ENCODE results near the gene IL17RD.

DNA sequence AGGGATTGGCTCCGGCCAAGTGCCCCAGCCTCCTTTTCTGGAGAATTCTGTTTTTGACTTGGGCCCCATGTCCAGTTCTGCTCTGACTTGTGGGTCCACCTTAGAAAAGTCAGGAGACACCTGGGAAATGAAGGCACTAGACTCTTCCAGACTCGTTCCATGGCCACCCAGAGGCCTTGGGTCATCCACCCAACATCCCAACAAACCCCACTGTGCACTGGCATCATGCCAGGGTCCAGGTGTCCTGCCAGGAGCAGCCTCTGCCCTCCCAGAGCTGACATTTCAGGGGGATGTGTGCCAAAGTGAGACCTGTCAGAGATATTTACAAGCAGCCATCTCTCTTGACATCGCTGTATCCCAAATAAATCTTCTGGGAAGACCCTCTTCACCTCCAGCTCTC is 91.5 kb downstream of the IL17RD start:
- TF ChIP-seq, protein P1, sequence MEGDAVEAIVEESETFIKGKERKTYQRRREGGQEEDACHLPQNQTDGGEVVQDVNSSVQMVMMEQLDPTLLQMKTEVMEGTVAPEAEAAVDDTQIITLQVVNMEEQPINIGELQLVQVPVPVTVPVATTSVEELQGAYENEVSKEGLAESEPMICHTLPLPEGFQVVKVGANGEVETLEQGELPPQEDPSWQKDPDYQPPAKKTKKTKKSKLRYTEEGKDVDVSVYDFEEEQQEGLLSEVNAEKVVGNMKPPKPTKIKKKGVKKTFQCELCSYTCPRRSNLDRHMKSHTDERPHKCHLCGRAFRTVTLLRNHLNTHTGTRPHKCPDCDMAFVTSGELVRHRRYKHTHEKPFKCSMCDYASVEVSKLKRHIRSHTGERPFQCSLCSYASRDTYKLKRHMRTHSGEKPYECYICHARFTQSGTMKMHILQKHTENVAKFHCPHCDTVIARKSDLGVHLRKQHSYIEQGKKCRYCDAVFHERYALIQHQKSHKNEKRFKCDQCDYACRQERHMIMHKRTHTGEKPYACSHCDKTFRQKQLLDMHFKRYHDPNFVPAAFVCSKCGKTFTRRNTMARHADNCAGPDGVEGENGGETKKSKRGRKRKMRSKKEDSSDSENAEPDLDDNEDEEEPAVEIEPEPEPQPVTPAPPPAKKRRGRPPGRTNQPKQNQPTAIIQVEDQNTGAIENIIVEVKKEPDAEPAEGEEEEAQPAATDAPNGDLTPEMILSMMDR (conservative IDR thresholded peaks at IDR 0.05; ENCODE audit: low read depth, low read length), result no peak
- no peak for TF ChIP-seq EZH2 (IDR thresholded peaks at IDR 0.05; ENCODE audit: borderline replicate concordance, low read depth, low read length, poor library complexity, severe bottlenecking)
